Anterior cingulate cortex (tissue), 58 donors: Measurements from ENCODE around the gene MTG1.
"Not testable (repeated sequence)": the region's sequence is repeated elsewhere in the genome, so short reads cannot be mapped to it uniquely, and the experiment has no call there.

Source experiments
- DNase-seq, 58 donors: peaks; one replicate each; lab custom pipeline; 2025; lab: John Stamatoyannopoulos, UW

MTG1 gene

DNA sequence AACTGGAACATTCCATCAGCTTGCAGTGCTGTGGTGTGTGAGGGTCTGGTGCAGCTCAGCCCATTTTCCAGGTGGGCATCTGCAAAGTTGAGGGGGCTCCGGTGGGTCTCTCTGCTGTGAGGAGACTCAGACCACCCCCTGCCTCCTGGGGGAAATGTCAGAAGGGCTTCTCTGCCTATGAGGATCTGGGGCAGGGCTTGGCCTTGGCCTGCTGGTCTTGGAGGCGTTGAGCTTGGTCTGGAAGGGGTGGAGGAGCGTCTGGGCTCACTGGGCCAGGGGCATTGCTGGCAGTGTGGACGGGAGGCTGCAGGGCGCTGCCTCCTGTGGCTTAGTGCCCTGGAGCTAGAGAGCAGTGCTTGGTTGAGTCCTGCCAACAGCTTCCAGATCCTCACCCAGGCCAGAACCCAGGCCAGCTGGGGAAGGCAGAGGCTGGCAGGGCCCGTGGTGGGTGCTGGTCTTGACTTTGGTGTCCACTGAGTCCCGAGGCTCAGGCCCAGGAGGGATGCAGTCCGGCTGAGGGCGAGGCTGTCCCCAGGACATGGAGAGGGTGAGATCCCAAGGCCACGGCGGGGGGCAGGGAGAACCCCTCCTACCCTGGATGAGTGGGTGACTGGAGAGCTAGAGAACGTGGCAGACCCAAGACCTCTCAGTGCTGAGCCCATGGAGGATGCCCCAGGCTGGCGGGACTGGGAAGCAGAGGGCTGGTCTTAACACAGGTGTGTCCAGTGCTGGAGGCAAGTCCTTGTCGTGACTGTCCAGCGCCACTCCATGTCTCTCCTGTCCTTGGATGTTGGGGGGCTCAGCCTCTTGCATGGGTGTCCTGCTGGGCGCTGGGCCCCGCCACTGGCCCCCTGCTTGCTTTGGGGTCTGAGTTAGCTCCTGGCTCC lies 27.6 kb downstream of the MTG1 start:
- no peak for DNase-seq

DNA sequence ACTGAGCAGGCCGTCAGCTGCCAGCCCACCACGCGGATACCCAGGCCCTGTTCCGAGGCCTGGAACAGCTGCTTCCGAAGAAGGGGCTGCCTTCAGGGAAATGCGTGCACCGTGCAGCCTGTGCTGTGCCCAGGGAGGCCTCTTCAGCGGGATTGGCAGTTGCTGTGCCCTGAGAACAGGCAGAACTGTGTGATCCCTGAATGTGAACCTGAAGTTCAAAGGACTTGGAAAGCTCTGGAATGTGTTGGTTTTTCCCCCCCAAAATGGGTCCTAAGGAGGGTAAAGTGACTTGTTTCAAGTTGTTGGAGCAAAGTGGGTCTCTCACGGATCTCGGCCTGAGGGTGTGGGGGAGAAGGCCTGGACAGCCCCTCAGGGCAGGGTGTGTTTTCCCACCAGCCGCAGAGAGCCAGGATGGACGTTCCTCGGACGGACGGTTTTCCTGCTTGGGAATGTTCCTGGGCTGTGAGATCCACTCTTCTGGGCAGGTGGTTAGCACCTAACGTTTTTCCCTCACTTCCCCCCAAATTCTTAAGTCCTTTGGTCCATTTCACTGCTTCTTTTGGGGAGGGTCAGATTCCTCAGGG lies 28.4 kb downstream of the MTG1 start:
- DNase-seq: no peak

DNA sequence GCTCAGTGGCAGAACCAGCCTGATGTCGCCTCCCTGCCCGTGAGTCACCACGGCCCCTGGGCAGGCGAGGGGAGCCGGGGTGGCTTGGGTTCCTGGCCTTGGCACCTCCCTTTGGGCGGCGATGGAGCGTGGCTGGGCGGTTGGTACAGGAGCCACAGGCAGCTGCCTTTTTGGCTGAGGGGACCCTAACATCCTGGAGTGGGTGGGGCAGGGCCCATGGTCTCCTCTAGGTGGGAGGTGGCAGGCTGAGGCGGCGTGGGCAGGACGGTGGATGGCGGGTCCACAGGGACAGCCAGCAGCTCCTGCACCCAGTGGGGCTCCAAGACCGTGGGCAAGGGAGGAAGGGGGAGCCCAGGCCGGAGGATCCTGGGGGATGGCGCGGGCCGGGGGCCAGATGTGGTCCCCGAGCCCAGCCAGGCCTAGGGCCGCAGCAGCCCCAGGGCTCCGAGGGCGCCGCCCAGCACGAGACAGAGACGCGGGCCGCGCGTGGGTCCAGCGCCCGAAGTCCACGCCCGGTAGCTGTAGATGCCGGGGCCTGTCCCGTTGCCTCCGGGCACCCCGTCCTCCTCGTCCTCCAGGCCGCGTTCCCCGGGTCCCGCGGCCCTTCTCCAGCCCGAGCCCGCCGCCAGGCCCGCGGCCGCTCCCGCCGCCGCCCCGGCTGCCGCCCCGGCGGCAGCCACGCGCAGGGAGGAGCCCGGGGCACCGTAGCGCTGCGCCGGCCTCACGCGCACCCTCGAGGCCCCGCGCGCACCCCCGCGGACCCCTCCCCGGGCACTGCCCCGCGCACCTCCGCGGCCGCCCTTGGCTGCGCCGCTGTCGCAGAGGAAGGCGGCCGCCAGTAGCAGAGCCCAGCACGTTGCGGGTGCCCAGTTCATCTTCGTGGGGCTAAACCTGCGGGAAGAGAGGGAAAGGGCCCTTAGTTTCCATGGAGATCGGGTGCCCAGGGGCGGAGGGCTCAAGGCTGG lies 29.1 kb downstream of the MTG1 start:
- no peak for DNase-seq

DNA sequence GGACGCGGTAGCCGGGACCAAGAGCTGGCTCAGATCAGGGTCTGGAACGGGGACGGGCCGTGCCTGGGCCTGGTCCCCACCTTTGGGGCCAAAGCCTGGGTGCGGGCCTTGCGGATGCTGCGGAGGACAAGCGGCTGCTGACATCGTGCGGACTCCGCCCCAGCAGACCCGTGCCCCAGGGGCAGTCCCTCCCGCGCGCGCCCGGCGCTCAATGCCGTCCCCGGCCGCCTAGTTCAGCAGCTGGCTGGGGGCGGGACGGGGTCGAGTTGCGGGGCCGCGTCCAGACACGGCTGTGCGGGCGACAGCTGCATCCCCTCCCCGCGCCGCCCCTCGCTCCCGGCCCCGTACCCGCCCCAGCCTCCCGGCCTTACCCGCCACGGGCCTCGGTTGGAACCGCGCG lies 30.1 kb downstream of the MTG1 start:
- not testable (repeated sequence) for DNase-seq

DNA sequence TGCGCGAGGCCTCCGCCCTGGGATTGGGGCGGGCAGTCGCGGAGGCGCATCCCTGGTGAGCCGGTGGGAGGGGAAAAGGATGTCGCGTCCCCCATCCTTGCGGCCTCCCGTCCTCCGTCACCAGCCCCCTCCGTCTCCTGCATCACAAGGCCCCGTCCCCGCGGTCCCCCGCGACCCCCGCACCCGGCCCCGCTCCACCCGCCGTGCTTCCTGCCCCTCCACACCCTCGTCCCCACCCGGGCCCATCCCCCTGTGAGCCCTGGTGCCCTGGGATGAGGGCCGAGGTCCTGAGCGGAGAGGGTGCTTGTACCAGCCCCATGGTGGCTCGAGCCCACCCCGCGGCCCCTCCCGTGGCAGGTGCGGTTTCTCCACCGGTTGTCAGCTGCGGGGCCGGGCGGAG lies 30.6 kb downstream of the MTG1 start, which contains the start of gene SPRN:
TSS of gene SPRN (minus strand) at position 25 of the 400 bp plus-strand sequence. CDS start 944 bp downstream, outside the sequence.
- DNase-seq: not testable (repeated sequence)

DNA sequence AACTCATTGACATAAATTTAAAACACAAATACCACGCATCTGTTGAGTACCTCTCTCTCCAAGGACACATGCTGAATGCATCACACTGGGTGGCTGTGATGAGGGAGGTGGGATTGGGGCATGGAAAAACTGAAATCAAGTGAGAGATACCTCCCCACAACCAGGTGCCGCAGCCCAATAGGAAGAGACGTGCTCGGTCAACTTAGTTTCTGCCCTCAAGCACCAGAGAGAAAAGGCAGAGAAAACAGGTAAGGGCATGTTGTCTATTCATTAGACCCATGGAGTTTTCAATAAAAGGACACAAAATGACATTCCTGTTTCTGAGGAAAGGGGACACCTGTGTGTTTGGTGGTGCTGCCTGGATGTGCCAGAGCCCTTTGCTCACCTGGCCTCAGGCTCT lies 35.6 kb downstream of the MTG1 start:
- not testable (repeated sequence) for DNase-seq

DNA sequence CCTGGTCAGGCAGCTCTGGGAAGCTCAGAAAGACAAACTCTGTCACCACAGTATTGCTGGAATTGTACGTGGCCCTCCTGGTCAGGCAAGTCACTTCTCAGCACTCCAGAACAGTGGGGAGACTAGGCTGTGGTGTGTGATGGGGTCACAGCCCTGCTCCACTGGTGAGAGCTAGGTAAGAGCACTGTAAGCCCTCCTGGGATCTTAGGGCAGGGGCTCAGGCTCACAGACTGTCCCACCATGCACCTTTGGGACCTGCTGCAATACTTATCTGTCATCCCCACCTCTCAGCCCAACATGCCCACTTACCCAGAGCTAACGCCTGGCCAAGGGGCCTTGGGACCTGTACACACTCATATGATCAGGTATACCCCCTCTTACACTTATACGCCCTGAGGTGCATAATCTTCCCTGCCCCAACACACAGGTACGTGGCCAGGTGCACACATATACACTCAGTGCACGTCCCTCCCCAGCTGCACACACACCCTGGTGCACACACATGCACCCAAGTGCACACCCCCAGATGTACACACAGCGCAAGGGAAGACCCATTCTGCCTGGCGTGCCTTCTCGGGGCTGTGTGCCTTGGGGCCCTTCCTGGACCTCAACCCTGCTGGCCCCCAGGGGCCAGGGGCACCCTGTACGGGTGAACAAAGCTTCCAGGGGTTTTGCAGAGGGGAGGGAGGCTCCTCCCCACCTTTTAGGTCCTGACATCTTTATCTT lies 38.1 kb downstream of the MTG1 start:
- DNase-seq: not testable (repeated sequence)

DNA sequence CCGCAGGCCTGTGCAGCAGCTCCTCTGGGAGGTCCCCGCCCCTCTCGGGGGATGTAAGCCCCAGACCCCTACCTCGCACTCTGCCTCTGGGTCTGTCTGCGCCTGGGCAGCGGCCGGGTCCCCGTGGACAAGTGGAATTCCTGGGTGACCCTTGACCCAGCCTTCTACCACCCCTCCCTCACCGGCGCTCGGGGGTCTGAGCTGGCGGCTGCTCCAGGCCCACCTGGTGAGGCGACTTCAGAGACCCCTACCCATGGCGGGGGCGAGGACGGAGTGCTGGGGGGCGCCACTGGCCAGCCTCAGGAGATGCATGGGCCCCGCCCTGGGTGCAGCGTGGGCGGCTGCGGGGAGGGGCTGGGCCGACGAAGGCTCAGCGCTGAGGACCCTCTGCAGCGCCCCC lies 38.8 kb downstream of the MTG1 start:
- not testable (repeated sequence) for DNase-seq

DNA sequence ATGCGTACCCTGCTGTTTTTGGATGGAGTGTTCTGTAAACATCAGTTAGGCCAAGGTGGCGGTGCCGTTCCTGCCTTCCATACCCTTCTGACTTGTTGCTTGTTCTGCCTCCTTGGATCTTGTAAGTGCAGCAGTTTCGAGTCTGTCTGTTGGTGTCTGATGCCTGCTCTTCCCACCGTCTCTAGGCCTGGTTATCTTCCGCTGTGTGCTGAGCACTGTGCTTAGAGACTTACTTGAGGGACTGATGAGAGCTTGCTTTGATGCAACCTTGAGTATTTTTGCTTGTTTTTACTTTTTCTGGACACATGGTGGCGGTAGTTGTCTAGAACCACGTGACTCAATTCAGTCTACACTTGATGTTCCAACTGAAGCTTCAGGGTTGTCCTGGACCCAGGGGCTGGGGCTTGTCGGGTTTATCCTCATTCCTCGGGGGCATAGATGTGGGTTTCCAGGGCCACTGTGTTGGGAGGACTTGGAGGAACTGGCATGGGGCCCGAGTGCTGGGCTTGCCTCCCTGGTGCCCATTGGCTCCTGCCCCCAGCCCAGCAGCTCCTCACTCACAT lies 44.8 kb downstream of the MTG1 start:
- no peak for DNase-seq

DNA sequence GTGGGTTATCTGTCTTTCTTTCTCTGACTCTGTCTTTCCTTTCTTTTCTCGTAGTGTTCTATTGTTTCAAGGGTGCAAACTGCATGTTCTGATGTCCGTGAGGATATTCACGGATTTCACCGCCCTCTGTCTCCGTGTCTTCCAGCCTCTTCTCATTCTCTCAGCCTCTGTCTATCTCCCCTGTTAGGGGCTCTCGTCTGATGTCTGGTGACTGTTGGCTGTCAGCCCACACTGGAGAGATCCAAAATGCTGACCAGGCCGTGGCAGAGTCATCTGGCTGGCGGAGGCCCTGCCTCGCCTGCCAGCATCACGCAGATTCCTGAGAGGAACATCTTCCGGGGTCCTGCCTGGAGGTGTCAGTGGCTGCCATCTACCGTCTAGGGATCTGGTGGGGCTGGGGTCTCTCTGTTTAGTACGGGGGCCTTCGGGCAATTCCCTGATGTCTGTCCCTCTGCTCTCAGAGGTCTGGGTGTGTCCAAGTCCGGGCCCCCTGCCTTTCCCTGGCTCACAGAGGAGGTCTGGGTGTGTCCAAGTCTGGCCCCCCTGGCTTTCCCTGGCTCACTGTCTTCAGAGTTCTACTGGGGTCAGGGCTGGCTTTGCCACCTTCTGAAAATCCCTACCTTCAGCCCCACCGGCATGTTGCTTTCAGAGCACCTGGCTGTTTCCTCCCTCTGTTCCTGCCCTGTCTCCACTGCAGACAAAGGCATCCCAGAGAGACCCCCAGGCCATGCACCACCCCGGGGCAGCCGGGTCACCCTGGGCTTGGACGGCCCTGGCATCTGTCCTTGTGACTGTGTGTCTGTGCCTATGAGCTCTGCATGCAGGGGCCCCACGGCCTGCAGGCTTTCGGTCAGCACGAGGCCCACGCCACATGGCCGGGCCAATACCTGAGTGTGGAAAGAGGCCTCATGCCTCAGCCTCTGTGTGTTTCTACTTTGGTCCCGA lies 45.8 kb downstream of the MTG1 start:
- no peak for DNase-seq

DNA sequence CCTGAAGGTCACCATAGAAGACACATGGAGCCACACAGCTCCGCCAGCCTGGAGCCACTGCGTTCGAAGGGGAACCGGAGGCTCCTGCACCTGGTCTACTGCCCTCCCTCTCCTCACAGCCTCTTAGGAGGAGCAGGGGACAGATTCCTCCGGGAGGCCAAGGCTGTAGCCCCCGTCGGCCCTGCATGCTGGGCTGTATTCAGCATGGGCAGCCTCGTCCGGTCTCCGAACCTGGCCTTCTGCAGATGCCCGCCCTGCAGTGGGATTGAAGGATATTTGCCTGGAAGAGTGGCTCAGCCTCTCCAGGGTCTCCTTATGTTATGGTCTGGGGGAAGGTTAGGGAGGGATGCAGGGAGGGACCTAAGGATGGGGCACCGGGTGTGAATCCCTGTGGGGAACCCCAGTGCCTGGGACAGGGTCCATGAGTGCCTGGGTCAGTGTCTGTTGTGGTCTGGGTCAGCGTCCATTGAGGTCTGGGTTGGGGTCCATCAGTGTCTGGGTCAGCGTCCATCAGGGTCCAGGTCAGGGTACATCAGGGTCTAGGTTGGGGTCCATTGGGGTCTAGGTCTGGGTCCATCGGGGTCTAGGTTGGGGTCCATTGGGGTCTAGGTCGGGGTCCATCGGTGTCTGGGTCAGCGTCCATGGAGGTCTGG lies 46.8 kb downstream of the MTG1 start:
- no peak for DNase-seq

DNA sequence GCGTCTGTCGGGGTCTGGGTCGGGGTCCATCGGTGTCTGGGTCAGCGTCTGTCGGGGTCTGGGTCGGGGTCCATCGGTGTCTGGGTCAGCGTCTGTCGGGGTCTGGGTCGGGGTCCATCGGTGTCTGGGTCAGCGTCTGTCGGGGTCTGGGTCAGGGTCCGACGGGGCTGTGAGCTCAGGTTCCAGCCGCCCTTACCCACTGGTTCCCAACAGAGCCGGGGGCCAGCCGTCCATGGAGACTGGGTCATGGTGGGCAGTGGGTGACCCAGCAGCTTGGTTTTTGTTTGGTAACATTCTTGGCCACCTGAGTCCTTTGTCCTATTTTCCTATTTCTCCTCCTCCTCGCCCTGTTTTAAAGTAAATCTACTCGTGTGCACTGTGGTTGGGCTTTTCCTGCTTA lies 47.4 kb downstream of the MTG1 start:
- DNase-seq: not testable (repeated sequence)

DNA sequence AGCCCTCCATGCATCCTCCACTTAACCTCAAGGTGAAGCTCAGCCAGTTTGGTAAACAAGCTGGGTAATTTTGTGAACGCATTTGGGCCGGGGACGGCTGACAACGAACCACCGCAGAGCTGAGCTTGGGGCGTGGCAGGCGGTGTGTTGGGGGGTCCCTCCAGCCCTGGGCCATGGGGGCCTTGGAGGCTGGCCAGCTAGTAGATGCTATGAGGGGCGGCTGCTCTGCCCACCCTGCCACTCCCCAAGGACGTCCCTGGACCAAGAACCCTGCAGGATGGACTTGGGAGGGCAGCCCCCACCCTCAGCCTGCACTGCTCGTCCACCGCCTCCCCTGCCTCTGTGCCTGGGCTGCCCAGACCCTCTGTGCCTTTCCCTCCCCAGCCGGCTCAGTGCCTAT lies 47.8 kb downstream of the MTG1 start:
- DNase-seq: no peak

DNA sequence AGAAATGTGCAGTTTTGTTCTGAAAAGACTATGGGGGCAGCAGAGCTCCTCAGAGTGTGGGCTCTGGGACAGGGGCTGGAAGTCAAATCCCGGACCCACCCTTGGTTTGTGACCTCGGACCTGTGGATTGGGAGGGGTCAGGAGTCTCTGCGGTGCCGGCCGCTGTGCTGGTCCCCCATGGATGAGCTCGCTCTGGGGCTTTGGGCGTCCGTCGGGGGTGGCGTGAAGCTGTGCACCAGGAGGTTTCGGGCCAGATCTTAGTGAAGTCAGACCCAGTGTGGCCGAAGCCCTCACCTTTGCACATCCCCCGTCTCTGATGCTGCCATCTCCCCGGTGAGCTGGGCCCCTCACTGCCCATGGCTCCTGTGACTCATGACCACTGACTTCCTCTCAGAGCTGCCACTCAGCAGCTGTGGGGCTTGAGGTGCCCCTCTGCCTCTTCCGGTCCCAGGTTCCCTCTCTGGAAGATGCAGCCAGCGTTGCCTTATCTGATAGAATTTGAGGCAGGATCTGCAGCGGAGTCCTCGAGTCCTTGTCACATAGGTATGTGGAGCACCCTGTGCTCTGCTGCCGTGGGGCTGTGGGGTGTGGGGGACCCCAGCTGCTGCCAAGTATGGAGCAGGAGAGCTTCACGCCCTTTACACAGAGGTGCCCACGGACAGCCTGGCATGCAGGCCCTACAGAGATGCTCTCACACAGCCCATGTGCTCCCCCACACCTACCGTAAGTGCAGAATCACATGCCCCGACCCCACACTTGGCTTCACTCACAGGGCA lies 48.4 kb downstream of the MTG1 start:
- DNase-seq: no peak

DNA sequence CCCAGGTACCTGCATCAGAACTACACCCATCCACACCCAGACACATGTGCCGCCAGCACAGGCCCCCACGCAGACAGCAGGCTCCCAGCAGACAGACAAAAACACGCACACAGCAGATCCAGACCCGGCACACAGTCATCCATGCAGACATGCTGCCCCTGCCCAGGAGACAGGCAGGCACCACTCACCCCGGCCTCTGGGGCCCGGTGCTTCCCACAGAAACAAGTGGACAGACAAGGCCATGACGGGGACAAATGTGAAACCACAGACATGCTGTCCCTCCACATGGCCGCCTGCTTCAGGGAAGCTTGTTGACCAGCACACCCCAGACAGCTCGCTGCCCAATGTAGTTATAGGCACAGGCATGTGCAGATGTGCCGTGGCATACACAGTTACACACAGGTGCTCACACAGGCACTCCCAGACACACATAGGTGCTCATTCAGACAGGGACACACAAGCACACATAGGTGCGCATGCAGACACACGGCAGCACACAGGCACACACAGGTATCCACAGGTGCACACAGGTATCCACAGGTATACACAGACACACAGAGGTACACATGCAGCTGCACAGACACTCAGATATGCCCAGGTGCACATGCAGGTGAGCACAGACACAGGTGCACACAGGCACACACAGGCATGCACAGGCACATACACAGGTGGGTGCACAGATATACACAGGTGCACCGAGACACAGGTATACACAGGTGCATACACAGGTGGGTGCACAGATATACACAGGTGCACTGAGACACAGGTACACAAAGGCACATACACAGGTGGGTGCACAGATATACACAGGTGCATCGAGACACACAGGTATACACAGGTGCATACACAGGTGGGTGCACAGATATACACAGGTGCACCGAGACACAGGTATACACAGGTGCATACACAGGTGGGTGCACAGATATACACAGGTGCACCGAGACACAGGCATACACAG lies 49.3 kb downstream of the MTG1 start:
- DNase-seq: no peak
